MM.1S (cell line): Measurements from ENCODE around the gene LIPH.
"Not testable (repeated sequence)": the region's sequence is repeated elsewhere in the genome, so short reads cannot be mapped to it uniquely, and the experiment has no call there.

Source experiments
- DNase-seq: peaks from one replicate; pipeline ENCODE4 v3.0.0-alpha.2; 2015
- H2AFZ ChIP-seq: fragments of 300-600 bp; sonication (generic); 2 replicates; pipeline ENCODE4 v1.6.0; 2016; ENCODE audit warnings: antibody characterized with exemption, low read length
- H3F3A ChIP-seq: fragments of 300-600 bp; sonication (generic); 2 replicates; pipeline ENCODE4 v1.6.1; 2016; ENCODE audit warnings: mild to moderate bottlenecking, antibody characterized with exemption, low read length, moderate library complexity, mixed read lengths; ENCODE audit not compliant: insufficient read depth
- H3K27ac ChIP-seq: fragments of 300-600 bp; sonication (generic); 2 replicates; pipeline ENCODE4 v1.5.1; 2016; ENCODE audit warnings: mild to moderate bottlenecking, low read length
- H3K27me3 ChIP-seq: fragments of 300-600 bp; sonication (generic); replicated peaks from 2 replicates; pipeline ENCODE4 v1.6.0; 2016; ENCODE audit warnings: low read length; ENCODE audit not compliant: insufficient read depth
- H3K36me3 ChIP-seq: fragments of 300-600 bp; sonication (generic); replicated peaks from 2 replicates; pipeline ENCODE4 v1.6.1; 2016; ENCODE audit warnings: mild to moderate bottlenecking, low read length, mixed read lengths; ENCODE audit not compliant: insufficient read depth
- H3K4me1 ChIP-seq: fragments of 300-600 bp; sonication (generic); 2 replicates; pipeline ENCODE4 v1.6.1; 2016; ENCODE audit warnings: low read length, mixed read lengths
- H3K4me2 ChIP-seq: fragments of 300-600 bp; sonication (generic); 2 replicates; pipeline ENCODE4 v1.6.0; 2016; ENCODE audit warnings: low read depth, low read length
- H3K4me3 ChIP-seq: fragments of 300-600 bp; sonication (generic); 2 replicates; pipeline ENCODE4 v1.5.1; 2016; ENCODE audit warnings: low read length, mixed read lengths
- H3K79me2 ChIP-seq: fragments of 300-600 bp; sonication (generic); 2 replicates; pipeline ENCODE4 v1.6.1; 2016; ENCODE audit warnings: mixed run types, low read length, mixed read lengths
- H3K9ac ChIP-seq: fragments of 300-600 bp; sonication (generic); 2 replicates; pipeline ENCODE4 v1.6.1; 2016; ENCODE audit warnings: low read length, mixed read lengths
- H3K9me2 ChIP-seq: fragments of 300-600 bp; sonication (generic); replicated peaks from 2 replicates; pipeline ENCODE4 v1.6.1; 2016; ENCODE audit warnings: mild to moderate bottlenecking, low read length, mixed read lengths; ENCODE audit not compliant: insufficient read depth
- H3K9me3 ChIP-seq: fragments of 300-600 bp; sonication (generic); replicated peaks from 2 replicates; pipeline ENCODE4 v1.6.1; 2016; ENCODE audit warnings: mild to moderate bottlenecking, low read length, mixed read lengths; ENCODE audit not compliant: insufficient read depth
- H4K20me1 ChIP-seq: fragments of 300-600 bp; sonication (generic); 2 replicates; pipeline ENCODE4 v1.6.1; 2016; ENCODE audit warnings: mild to moderate bottlenecking, low read length, moderate library complexity, mixed read lengths; ENCODE audit not compliant: insufficient read depth
- EZH2 ChIP-seq: fragments of 300-600 bp; sonication (generic); optimal IDR thresholded peaks from 2 replicates; pipeline ENCODE3; 2017; ENCODE audit warnings: low read depth, mild to moderate bottlenecking, antibody characterized with exemption, low read length, mixed read lengths
- EZH2phosphoT487 ChIP-seq: fragments of 300-600 bp; sonication (generic); IDR thresholded peaks from 2 replicates; pipeline ENCODE4 v1.6.1; 2018; ENCODE audit warnings: antibody characterized with exemption, low read length
- TF ChIP-seq, protein P1 (sequence below): fragments of 300-600 bp; sonication (generic); IDR thresholded peaks from 2 replicates; pipeline ENCODE4 v1.5.1; 2016; ENCODE audit warnings: antibody characterized with exemption, low read length, mixed read lengths

LIPH gene

DNA sequence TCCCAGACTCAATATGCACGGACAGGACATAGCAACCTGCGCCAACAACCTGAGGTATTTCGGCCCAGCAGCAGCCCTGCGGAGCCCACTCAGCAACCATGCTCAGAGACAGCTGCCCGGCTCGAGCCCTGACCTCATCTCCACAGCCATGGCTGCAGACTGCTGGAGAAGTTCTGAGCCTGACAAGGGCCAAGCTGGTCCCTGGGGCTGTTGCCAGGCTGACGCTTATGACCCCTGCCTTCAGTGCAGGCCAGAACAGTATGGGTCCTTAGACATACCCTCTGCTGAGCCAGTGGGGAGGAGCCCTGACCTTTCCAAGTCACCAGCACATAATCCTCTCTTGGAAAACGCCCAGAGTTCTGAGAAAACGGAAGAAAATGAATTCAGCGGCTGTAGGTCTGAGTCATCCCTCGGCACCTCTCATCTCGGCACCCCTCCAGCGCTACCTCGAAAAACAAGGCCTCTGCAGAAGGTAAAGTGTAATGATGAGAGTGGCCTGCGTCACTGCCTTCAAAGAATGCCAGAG is 79.0 kb downstream of the LIPH start:
- no peaks in the 10 kb centered on the region for H3K9me3 ChIP-seq
- no peaks in the 10 kb centered on the region for H3K4me1 ChIP-seq
- H3K9me2 ChIP-seq = no peaks in the 10 kb centered on the region
- no peak overlapping the region for H3K27ac ChIP-seq
- no peak overlapping the region for H3K9ac ChIP-seq
- H3F3A ChIP-seq = no peaks in the 10 kb centered on the region
- no peaks in the 10 kb centered on the region for H3K79me2 ChIP-seq
- no peaks in the 10 kb centered on the region for H3K27me3 ChIP-seq
- no peak overlapping the region for H3K4me3 ChIP-seq
- H2AFZ ChIP-seq = no peak overlapping the region
- peaks cover 8% of the 10 kb centered on the region for H3K36me3 ChIP-seq
- no peak for DNase-seq
- TF ChIP-seq, protein P1, sequence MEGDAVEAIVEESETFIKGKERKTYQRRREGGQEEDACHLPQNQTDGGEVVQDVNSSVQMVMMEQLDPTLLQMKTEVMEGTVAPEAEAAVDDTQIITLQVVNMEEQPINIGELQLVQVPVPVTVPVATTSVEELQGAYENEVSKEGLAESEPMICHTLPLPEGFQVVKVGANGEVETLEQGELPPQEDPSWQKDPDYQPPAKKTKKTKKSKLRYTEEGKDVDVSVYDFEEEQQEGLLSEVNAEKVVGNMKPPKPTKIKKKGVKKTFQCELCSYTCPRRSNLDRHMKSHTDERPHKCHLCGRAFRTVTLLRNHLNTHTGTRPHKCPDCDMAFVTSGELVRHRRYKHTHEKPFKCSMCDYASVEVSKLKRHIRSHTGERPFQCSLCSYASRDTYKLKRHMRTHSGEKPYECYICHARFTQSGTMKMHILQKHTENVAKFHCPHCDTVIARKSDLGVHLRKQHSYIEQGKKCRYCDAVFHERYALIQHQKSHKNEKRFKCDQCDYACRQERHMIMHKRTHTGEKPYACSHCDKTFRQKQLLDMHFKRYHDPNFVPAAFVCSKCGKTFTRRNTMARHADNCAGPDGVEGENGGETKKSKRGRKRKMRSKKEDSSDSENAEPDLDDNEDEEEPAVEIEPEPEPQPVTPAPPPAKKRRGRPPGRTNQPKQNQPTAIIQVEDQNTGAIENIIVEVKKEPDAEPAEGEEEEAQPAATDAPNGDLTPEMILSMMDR = no peak
- TF ChIP-seq EZH2 (no peak), EZH2phosphoT487 (no peak)
- no peaks in the 10 kb centered on the region for H4K20me1 ChIP-seq
- H3K4me2 ChIP-seq = no peak overlapping the region

DNA sequence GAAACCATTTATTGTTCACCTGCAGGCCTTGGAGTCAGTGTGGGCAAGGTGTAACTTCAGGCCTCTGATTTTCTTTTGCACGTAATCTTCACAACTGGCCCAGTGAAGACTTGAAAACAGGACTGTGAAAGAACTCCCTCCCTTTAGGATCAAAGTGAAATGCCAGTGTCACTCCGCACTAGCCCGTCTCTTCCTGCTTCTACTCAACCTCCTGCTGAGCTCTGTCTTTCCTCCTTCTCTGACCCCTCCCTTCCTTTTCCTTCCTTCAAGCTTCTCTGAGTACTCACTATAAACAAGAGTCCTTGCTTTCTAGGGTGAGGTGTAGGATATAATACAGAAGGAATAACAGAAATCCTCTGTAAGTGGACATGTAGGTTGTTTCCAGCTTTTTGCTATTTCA is 82.1 kb downstream of the LIPH start:
- Histone ChIP-seq H3K27ac (no peak overlapping the region), H3K4me3 (no peak overlapping the region), H3K9me3 (no peaks in the 10 kb centered on the region), H3K36me3 (peaks cover 14% of the 10 kb centered on the region), H3K27me3 (no peaks in the 10 kb centered on the region), H3K79me2 (no peaks in the 10 kb centered on the region), H3K4me2 (no peak overlapping the region), H4K20me1 (no peaks in the 10 kb centered on the region), H2AFZ (no peak overlapping the region), H3F3A (no peaks in the 10 kb centered on the region), H3K9me2 (no peaks in the 10 kb centered on the region), H3K4me1 (no peaks in the 10 kb centered on the region), H3K9ac (no peak overlapping the region)
- DNase-seq = no peak
- TF ChIP-seq, protein P1 = no peak
- no peak for TF ChIP-seq EZH2phosphoT487
- no peak for TF ChIP-seq EZH2

DNA sequence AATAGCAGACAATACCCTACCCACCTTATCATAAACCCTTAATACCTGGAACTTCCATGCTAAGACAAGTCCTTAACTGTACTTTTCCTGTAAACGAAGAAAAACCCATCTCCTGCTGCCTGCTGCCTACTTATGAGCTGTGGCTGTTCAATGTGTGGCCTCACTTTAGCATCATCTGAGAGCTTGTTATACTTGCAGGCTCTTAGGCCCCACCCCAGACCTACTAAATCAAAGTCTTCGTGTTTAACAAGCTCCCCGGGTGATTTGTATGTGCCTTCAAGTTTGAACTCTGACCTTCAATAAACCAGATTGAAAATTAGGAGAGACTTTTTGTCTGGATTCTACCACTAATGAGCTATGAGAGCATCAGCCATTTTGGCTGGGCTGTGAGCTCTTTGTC is 82.8 kb downstream of the LIPH start:
- Histone ChIP-seq H3K9me2 (no peaks in the 10 kb centered on the region), H3K4me1 (no peaks in the 10 kb centered on the region), H3K27me3 (no peaks in the 10 kb centered on the region), H3K4me3 (no peak overlapping the region), H3K27ac (no peak overlapping the region), H3K79me2 (no peaks in the 10 kb centered on the region), H4K20me1 (no peaks in the 10 kb centered on the region), H3K9me3 (no peaks in the 10 kb centered on the region), H3F3A (no peaks in the 10 kb centered on the region), H2AFZ (no peak overlapping the region), H3K9ac (no peak overlapping the region), H3K4me2 (no peak overlapping the region), H3K36me3 (peaks cover 14% of the 10 kb centered on the region; the same call in 1 of the 2 replicates)
- TF ChIP-seq EZH2phosphoT487 = no peak
- TF ChIP-seq, protein P1 = no peak
- TF ChIP-seq EZH2 = no peak
- DNase-seq = no peak

DNA sequence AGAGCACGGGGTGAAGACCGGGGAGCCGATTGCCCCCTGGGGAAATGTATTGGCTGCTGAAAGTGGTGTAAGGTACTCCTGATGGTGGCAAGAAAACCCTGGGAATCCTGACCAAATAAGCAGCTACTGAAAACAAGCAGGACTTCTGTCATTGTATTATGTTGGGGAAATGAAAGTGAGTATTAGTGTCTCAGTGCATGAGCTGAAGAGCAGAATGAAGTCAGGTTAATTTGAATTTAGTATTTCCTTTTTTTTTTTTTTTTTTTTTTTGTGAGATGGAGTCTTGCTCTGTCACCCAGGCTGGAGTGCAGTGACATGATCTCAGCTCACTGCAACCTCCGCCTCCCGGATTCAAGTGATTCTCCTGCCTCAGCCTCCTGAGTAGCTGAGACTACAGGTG is 86.3 kb downstream of the LIPH start:
- H3K27ac ChIP-seq, H3K4me1 ChIP-seq, H3K9ac ChIP-seq, H3K4me2 ChIP-seq, DNase-seq, H2AFZ ChIP-seq, H3F3A ChIP-seq, H3K4me3 ChIP-seq, H3K9me3 ChIP-seq, H3K27me3 ChIP-seq, H3K79me2 ChIP-seq, H4K20me1 ChIP-seq, H3K36me3 ChIP-seq, H3K9me2 ChIP-seq: not testable (repeated sequence)
